NCI-H1694 (cell line): Measurements from ENCODE around the gene SAMD10.

Experiments
- DNase-seq: peaks from one replicate; lab custom pipeline; 2025; lab: John Stamatoyannopoulos, UW

Gene SAMD10

DNA sequence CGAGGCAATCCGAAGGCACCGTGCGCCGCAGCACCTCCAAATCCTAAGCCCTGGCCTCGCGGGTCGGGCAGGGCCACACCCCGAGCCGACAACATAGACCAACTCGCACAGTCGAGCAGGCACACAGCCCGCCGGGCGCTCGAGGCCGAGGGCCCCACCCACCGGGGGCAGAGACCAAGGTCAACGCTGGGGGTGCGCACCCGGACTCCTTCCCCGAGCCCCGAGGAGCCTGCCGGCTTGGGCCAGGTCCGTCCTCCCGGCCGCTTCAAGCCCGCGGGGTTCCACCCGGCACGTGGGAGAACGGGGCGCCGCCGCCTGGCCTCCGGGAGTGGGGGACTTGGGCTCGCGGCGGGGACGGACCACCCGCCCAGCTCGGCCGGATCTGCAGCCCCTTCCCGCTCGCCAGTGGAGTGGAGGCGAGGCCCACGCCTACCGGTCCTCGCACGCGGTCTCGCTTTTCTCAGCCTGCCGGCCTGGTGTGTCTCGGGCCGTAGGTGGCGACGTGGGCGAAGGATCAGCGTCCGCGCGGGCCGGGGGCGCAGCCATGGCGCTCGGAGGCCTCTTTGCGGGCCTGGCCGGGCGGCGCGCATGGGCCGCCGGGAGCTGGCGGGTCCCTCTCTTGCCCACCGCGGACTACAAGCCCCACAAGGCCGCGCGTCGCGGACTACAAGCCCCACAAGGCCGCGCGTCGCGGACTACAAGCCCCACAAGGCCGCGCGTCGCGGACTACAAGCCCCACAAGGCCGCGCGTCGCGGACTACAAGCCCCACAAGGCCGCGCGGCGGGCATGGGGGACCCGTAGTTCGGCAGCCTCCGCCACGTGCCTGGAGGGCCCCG lies 23.4 kb downstream of the SAMD10 start, which contains the start of gene UCKL1:
TSS of gene UCKL1 (minus strand) at position 590 of the 837 bp plus-strand sequence. CDS start at position 546, 44 bp downstream.
- DNase-seq: peak; percentile 44

DNA sequence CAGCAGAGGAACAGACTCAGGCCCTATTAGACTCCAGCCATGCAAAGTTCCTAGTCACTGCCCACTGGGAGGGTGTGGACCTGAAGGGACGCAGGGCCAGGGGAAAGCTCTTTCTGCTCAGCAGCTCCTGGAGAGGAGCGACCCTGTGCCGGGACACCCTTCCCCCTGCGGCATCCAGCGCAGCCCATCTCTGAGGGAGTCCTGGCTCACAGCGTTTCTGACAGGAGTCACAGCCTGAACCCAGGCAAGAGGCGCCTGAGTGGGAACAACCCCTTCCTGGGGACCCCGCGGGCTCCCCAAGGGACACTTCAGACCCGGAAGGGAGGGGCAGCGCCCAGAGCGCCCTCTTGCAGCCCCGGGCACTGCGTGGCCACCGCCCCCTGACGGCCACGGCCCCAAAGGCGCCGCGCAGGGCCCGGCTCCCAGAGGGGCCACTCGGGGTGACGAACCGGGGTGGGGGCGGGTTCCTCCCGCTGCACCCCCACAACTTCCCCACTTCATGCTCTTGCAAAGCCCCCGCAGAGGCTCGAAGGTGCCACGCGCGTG lies 24.1 kb downstream of the SAMD10 start:
- no peak for DNase-seq

DNA sequence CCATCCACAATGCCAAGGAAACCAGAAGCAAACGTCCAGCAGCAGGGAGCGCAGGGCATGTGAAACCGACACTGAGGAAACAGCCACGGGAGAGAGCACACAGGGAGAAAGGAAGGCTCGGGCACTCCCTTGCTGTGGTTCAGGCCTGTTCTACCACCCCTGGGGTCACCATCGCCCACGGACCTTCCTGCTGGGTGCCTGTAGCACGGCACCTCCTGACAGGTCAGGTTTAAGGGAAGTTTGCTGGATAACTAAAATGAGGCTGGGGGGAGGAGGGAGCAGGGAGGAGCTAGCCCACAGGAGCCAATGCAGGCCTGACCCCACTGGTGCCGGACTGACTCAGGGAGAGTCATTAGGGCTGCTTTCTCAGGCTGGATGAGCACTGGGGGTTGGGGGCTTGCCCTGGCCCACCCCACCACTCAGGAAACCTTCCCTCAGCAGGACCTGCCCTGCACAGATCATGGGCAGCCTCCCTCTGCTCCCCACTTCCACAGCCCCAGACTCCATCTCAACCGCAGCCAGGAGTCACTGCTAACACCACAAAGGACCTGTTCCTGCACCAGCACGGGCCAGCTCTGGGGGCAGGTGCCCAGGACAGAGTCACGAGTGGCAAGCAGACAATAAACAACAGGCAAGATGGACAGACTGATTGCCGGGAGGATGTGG lies 25.5 kb downstream of the SAMD10 start:
- no peak for DNase-seq

DNA sequence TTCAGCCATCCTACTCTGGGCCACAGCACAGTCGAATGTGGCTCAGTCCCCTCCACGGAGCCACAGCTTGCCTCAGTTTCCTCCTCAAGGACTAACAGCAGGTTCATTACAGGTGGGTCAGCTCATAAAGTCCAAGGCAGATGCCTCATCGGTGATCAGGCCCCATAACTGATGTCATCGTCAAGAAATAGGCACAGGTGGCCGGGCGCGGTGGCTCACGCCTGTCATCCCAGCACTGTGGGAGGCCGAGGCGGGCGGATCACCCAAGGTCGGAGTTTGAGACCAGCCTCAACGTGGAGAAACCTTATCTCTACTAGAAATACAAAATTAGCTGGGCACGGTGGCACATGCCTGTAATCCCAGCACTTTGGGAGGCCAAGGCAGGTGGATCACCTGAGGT lies 26.7 kb downstream of the SAMD10 start:
- DNase-seq: no peak

DNA sequence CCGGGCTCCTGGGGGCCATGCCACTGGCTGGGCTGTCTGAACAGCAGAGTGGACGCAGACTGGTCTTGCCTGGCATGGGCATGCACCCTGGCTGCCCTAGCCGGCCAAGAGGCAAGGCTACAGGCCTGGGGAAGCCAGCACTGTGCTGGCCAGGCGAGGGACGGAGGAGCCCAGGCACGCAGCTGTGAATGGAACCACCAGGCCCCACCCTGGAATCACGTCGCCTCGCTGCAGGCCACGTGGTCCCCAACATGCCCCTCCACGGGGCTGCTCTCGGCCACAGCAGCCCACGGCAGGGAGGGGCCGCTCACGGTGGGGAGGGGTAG lies 27.3 kb downstream of the SAMD10 start:
- no peak for DNase-seq

DNA sequence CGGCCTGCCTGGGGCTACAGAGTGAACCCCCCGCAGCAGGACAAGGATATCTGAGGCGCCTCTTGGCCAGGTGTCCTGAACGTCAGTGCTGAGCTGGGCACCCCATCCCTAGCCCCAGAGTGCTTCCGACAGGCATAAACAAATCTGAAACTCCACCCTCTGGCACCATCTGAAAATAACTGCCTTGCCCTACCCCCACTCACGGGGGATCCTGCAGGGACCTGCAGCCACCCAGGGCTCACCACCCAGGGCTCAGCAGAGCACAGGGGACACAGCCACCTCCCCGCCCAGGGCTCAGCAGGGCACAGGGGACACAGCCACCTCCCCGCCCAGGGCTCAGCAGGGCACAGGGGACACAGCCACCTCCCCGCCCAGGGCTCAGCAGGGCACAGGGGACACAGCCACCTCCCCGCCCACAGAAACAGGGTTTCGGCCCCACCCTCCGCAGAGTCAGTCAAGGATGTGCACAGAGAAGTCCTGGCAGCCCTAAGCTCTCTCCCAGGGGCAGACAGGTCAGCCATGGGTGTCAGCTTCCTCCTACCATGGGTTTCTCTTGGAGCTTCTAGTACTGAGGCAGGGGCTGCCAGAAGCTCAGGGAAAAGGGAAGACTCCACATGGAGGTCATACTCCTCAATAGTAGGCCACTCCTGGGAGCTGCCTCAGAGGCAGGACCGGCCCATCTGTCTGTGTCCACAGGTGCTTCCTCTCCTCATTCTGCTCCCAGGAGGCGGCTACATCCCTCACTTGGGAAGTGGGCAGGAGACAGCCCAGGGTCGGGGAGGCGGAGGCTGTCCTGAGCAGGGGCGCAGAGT lies 27.8 kb downstream of the SAMD10 start:
- DNase-seq: no peak

DNA sequence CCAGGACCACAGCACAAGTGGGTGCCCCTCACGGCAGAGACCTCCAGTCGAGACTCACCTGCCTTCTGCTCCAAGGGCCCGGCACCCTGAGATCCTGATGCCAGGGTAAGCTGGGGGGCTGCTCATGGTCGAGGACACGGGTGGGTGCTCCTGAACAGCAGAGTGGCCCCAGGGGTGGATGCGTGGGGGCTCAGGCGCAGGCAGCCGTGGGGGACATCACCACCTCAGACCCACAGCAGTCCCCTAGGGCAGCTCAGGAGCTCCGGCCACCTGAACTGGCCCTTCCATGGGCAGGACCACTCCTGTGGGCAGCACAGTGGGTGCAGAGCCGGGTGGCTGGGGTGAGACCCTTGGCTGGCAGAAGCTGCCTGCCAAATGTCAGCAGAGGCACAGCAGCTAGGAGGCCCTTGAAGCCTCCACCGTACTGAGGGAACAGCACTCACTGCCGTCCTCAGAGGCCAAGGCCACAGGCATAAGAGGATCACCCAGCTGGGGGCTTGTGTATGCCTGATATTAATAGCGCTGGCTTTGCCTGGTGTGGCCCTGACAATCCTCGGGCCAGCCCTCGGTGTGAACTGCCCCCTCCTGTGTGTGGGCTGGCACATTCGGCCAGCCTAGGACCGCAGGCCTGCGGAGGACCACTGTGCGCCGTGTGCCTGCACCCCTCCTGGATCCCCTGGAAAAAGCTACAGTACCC lies 28.6 kb downstream of the SAMD10 start:
- no peak for DNase-seq

DNA sequence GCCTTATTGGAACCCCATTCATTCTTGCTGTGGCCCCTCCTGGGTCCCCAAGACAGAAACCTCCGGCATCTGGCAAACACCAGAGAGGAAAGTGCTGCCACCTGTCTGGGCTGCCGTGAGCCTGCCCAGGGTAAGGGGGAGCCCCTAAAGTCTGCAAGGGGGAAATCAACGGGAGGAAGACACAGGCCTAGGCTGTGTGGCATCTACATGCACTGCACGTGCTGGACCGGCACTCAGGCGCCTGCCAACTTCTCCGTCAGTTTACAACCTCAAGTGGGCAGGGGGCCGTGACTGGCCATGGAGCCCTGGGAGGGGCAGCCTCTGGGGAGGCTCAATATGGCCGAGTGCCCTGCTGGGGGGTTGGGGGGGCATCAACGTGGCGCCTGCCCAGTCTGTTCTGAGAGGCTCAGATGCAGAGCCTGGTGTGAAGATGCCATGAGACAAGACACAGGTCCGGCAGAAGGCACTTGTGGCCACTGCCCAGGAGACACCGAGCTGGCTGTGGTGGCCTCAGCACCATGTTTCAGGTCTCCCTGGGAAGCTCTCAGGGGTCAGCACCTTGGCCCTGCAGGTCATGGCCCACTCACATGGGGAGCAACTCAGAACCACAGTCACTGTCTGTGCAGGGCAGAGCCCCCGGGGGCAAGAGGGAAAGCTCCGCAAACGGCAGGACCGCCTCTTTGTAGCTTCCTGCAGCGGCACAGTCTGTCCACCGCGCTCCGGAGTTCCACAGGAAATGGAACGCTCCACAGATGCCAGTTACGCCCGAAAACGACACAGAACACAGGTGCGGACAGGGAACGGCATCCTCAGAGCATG lies 31.6 kb downstream of the SAMD10 start:
- no peak for DNase-seq

DNA sequence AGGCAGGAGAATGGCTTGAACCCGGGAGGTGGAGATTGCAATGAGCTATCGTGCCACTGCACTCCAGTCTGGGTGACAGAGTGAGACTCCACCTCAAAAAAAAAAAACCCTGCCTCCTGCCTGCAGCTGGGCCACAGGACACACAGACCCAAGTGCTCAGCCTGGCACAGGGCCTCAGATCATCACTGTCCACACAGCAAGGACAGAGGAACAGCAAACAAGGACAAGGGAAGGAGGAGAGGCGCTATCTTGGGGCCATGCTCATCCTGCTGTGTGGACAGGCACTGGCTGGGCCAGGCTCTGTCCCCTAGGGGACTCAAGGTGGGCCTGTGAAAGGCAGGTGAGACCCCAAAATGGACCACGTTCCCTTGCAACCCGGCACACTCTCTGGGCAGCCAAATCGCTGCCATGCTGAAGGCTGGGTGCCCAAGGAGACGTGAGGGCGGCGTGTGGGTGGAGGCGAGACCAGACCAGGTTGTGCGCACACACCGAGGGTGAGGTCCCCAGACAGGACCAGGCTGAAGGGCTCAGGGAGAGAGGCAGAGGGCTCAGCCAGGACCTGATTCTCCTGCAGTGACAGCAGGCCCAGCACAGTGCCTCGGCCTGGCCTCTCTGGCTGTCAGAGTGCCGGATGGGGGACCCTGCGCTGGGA lies 32.3 kb downstream of the SAMD10 start:
- no peak for DNase-seq

DNA sequence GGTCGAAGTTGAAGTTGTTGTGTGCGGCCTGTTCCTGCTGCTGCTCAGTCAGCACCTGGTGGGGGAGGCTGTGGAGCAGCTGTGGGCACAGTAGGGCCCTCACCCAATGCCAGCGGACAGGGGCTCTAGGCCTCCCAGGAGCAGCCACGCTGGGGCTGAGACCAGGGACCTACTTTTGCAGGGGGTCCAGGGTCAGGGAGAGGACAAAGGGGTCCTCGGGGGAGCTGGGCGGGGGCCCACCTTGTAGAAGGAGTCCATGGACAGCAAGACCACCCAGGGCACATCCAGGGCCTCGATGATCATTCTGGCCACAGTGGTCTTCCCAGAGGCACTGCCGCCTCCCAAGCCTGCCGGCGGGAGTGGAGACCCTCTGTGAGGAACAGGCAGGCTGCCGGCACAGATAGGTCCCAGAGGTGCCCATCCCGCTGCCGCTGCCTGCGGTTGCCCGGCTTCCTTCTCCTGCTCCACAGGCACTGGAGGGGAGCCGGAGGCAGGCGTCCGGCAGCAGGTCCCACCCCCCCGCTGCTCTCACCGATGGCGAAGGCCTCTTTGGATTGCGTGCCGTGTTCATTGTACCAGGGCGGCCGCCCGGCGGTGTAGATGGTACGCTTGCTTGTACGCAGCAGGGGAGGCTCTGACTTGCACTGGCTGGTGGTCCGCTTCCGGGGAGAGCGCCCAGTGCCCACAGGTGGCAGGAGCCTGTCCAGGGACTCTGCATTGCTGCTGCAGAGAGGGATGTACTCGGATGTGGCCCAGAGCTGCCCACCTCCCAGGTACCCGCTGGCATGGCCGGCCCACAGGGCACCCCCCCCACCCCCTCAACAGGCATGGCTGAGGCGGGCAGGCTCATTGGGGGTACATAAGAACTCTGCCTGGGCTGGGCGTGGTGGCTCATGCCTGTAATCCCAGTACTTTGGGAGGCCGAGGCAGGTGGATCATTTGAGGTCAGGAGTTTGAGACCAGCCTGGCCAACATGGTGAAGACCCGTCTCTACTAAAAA lies 33.2 kb downstream of the SAMD10 start:
- no peak for DNase-seq

DNA sequence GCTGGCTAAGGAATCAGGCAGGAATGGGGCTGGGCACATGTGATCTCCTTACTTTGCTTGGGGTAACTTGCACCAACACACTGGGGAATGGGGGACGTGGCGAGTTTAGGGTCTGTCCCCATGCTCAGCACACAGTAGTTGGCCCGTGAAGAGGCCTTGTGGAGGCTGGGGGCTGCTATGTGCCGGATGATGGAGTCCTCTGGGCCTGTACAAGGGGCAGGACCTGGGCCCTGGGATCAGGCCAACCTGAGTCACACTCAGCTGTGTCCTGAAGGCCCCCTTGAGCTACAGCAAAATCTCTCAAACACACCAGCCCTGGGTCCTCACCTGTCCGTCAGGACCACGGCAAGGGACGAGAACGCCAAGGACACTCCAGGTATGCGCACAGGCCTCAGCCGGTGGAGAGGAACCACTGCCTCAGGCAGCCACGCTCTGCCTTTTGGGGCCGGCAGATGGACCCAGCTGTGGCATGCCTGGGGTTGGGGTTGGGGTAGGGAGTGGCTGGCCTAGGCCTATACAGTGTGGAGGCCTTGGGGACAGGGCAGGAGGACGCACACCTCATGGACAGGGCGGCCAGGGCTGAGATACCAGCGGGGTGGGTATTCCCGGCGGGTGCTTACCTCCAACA lies 34.3 kb downstream of the SAMD10 start:
- no peak for DNase-seq

DNA sequence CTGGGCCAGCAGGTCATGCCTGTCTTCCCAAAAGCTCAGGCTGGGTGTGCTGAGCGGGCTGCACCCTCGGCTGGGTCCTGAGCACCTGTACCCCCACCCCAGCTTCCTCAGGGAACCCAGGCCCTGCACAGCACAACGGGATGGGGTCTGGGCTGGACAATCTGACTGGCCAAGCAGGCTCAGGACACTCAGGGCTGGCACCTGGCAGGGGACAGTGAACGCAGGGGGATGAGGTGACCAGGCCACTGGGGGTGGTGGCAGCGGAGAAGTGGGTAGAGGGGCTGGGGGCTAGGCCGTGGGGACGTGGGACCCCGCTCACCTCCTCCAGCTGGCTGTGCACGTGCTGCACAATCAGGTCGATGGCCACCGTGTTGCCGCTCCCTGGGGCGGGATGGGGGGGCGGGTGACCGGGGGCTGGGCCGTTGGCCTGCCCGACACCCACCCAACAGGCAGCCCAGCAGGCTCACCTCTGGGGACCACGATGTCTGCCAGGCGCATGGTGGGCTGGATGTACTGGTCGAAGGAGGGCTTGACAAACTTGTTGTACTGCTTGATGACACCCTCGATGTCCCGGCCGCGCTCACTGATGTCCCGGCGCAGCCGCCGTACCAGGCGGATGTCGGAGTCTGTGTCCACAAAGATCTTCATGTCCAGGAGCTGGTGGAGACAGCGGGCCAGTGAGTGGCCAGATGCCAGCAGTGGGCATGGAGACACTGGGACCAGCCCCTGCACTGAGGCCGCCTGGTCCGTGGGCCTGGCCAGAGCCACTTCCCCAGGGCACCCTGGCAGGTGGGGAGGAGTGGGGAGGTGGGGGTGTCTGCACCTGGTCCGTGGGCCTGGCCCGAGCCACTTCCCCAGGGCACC lies 35.1 kb downstream of the SAMD10 start:
- DNase-seq: no peak

DNA sequence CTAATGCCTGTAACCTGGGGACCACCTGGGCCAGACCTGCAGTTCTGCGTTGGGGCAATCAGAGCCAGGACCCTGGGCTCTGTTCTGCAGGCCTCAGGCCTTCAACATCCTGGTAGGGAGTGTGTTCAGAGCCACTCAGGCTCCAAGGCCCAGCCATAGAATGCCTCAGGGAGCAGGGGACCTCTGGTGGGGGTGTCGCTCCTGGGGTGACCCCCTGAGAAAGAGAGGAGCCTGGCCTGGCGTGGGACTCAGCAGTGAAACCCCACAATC lies 35.7 kb downstream of the SAMD10 start:
- DNase-seq: no peak

DNA sequence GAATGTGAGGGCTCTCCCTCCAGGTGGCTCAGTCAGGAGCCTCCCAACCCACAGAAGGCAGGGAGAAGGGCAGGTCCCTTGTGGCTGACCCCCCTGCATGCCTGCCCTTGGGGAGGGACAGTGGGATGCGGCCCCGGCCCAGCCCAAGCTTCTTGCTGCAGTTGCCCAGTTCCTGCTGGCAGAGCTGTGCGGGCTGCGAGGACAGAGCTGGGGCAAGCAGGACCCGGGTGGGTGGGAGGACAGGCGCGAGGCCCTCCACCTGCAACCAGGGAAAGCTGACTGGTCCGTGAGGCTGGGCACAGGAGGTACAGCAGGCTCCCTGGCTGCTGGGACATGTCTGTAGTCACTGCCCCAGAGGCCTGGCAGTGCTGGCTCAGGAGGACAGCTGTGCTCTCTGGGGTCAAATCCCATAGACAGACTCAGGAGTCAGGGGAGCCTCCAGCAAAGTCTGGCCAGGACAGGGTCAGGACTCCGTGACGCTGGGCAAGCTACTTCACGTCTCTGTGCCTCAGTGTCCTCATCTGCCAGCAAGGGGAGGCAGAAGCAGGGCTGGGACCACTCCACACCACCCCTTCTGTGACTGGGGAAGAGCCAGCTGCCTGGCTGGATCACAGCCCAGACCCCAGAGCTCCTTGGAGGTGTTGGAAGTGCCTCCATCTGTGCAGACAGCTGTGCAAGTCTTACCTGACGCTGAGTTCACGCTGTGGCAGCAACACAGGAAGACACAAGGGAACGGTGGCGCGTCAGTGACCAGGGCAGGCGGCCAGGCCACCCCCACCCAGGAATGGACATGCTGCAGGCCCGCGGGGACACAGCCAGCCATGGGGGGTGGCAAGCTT lies 36.3 kb downstream of the SAMD10 start:
- DNase-seq: peak; percentile 44

DNA sequence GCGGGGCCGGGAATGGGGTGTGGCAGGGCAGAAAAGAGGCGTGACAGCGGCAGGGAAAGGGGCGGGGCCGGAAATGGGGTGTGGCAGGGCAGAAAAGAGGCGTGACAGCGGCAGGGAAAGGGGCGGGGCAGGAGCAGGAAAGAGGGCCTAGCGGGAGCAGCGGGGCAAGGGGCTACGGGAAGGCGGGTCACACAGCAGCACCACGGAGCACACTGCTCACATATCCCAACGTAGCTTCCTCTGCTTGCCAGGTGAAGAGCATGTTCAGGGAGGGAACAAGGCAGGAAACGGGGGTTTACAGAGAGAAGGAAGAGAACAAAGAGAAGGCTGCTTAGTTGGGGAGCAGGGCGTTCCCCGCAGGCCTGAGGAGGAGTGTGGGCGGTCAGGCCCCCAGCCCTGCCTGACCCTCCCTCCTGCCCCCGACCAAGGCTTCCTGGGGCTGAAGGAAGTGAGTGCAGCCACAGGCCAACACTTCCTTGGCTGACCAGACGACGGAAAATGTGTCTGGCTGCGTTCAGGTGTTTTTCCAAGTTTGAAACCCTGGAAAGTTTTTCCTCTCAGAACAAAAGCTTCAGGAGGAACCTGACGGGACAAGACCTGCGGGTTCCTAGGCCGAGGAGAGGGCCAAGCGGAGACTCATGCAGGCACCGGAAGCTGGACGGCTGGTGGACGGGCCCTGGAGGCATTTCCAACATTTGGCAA lies 37.0 kb downstream of the SAMD10 start:
- no peak for DNase-seq

DNA sequence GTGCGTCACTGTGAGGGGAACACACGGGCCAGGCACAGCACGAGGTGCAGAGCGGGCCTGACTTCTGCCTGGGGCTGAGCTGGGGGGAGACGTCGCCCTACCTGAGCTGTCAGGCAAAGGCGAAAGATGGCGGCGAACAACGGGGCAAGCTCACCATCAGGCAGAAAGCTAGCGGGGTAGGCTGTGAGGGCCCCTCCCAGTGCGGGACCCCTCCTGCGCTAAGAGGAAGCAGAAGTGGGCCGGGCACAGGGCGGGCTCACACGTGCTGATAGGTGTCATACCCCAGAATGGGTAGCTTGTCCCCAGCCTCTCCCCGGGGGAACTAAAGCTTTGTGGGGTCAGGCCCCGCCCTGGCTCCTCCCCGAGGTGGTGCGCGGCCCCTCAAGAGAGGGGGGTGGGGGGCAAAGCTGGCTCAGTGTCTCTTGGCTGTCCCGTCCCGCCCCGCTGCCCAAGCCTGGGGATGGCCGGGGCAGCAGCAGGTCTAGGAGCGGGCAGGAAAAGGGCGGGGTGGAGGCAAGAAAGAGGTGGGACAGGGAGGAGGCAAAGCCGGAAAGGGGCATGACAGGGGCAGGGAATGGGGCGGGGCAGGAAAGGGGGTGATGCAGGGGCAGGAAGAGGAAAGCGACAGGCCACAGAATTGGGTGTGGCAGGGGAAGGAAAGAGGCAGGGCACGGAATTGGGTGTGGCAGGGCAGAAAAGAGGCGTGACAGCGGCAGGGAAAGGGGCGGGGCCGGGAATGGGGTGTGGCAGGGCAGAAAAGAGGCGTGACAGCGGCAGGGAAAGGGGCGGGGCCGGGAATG lies 38.0 kb downstream of the SAMD10 start:
- no peak for DNase-seq
